SKM-1 treated with dmso at 0.1 percent for 144 hours (cell line): ENCODE results near the gene ZSCAN12.

Source experiments
- DNase-seq: peaks from one replicate; lab custom pipeline; 2025; ENCODE audit not compliant: unreplicated experiment; lab: John Stamatoyannopoulos, UW

Gene ZSCAN12

GRCh38 chr6:28354688-28355554 is 44.6 kb downstream of the ZSCAN12 start:
- no peak for DNase-seq

DNA sequence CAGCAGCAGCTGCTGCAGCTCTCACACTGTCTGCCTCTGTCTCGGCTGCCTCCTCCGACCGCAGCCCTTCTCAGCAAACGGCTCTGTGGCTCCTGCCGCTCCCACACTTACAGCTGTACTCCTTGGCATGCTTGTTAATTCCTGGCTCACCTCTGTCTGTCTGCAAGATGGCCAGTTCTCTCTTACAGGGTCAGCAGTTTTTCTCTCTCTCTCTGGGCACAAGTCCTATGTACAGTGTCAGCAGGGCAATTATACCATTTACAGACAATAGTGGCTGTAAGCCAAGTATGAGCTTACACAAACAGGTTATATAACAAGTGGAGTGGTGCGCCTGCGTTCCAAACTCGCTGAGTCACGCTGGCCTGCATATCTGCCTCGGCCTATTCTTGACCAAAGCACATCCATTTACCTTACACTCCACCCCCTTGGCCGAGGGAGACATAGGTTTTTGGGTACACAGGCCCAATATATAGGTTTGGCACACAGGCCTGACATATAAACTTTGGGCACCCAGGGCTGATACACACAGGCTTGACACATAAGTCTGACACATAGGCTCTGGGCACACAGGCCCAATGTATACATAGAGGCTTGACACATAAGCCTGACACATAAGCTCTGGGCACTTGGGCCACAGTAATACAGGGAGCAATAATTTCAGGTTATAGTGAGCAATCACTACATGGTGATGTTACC is 45.4 kb downstream of the ZSCAN12 start:
- no peak for DNase-seq

DNA sequence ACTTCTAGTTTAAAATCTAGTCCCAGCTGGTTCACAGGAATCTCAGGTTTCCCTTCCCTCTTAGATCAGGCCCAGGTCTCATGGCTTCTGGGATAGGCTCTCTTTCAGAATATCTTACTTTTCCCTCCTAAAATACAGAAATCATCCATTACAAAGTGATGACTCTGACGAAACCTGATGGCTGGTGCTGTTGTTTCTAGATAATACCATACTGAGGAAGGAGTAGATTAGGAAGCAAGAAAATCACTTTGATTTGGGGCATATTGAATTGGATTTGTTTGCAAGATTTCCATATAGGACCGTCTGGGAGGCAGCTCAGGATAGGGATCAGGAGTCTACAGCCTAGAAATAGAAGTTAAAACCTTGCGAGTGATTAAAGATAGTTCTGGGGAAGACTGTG is 46.2 kb downstream of the ZSCAN12 start:
- no peak for DNase-seq

DNA sequence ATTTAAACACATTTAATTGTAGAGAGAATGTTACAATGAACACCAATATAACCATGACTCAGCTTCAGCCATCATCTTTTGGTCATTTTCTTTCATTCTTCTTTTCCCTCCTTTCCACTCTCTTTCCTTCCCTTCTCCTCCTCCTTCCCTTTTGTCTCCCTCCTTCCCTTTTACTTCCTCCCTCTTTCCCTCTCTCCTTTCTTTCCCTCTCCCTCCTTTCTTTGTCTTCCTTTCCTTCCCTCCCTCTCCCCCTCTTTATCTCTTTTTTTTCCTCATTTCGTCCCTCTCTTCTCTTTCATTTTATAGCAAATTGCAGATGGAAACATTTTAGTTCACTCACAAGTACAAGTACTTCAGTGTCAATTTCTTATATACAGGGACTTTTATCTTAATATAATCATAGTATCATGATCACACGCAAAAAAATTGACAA is 48.0 kb downstream of the ZSCAN12 start:
- DNase-seq = no peak

DNA sequence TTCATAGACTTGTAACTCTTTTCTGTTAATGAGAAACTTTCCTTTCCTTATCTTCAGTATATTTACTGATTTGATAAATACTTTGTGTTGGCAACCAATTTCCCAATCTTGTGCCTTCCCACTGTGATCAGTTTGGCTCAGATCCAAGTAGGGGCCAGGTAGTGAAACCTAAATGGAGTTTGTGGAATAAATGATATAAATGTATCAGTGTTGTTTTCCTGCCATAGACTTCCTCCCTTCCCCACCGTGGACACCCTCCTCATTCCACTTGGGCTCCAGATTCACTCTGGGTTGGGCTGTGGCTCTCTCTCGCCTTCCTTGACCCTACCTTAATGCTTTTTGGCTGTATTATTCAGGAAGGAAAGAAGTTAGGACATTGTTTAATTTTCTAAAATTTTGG is 48.5 kb downstream of the ZSCAN12 start:
- no peak for DNase-seq

- DNase-seq = peak; percentile 73
Observed at GRCh38 chr6:28349892-28350737, 49.4 kb downstream of the ZSCAN12 start, which contains the start of gene ZKSCAN3. TSS of gene ZKSCAN3 (plus strand) at chr6:28349947. CDS start at chr6:28359587, 9,640 bp downstream.

GRCh38 chr6:28349344-28349891 is 50.1 kb downstream of the ZSCAN12 start:
- no peak for DNase-seq

DNA sequence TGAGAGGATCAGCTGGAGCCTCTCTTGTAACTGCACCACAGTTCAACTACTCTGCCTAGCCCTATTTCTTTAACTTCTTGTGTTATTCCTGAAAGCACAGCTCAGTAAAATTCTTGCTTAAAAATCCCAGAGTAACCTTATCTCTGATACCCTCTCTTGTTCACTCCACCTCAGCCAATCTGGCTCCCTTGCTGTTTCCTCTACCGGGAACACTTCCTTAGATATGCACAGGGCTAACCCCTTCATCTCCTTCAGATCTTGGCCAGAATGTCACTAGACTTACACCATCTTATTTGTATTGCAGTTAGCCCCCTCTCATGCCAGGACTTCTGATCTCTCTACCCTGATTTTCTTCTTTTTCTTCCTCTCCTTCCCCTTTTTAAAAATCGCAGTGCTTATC is 52.4 kb downstream of the ZSCAN12 start:
- DNase-seq = no peak

DNA sequence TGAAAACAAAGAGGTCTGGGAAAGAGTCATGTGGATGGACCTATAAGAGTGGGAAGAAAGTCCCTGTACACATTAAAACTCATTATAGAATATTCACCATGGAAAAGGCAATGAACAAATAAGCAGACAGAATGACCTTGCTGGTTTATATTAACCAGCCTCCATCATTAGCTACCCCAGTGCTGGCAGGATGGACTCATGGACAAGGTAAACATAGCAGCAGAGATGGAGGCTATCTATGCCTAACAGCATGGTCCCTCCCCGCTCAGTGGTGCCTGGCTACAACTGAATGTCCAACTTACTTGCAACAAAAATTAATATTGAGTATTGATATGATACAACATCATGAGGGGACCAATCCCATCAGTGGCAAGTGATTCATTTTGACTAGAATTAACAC is 54.3 kb downstream of the ZSCAN12 start:
- no peak for DNase-seq

- no peak for DNase-seq
Observed at GRCh38 chr6:28343898-28344677, 55.5 kb downstream of the ZSCAN12 start.

GRCh38 chr6:28340310-28341095 is 59.0 kb downstream of the ZSCAN12 start:
- DNase-seq = no peak

GRCh38 chr6:28337121-28337520 is 62.4 kb downstream of the ZSCAN12 start:
- no peak for DNase-seq

DNA sequence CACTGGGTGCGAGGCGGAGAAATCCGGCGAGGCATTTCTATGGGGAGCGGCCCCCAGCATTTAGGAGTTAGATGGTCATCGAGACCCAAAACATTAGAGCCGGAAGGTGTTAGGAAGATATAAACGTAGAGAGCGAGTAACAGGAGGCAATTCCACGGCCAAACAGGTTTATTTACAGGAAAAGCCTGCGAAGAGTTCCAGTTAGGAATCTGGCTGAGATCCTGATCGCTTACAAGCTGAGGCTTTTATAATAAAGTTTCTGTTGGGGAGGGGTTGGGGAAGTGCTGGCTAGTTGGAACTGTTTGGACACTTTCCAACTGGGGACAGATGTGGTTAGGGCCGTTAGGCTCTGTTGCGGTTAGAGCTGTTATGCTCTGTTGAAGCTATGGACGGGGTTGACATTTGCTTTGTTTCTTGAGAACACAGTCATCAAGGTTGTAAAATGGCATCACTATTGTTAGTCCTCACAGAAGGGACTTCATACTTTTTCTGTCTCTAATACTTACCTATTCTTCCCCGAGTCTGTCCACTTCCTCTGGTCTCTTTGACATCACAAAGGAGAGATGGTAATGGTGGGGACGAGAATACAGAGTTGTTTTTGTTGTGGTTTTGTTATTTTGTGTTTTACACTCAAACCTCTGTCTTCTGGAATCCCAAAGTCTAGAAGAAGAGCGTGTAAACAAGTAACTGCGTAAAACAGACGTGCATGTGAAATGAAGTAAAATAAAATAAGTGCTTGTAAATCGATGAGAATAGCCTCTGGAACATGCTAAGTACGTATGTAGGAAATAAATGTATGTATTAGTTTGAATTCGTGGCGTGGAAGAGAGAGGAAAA is 63.0 kb downstream of the ZSCAN12 start:
- peak; percentile 75 for DNase-seq

DNA sequence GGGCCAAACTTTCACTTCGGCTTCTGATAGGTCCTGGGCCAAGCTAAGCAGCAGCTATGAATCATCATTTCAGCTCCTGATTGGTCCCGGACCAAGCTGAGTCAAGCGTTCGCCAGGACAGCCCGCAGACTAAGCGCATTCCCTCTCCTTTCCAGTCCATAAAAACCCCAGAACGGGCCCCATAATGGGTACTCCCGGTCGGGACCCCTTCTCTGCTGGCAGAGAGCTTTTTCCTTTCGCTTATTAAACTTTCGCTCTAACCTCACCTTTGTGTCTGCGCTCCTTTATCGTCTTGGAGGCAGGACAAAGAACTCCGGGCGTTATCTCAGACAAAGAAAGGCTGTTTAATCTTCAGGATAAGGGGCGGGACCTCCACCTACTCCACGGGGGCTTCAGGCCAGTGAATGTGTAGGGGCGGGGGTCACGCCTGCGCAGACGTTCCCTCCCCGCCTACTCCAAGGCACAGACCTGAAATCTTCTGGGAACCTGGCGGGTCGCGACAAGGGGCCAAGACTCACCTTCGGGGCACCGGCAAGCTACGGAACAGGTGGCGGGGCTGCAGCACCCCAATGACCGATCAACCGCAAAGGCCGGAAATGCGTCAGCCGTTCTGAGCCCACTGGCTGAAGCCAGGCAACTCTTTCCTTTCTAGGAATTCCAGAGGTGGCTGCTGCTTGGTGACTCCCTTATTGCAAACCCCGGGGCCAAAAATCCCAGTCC is 63.8 kb downstream of the ZSCAN12 start, which contains the start of gene ZSCAN31:
Gene ZSCAN31, minus strand, starts transcription at position 585 of the 720 bp plus-strand sequence. CDS start 6,465 bp downstream, outside the sequence.
- DNase-seq = peak; percentile 86

DNA sequence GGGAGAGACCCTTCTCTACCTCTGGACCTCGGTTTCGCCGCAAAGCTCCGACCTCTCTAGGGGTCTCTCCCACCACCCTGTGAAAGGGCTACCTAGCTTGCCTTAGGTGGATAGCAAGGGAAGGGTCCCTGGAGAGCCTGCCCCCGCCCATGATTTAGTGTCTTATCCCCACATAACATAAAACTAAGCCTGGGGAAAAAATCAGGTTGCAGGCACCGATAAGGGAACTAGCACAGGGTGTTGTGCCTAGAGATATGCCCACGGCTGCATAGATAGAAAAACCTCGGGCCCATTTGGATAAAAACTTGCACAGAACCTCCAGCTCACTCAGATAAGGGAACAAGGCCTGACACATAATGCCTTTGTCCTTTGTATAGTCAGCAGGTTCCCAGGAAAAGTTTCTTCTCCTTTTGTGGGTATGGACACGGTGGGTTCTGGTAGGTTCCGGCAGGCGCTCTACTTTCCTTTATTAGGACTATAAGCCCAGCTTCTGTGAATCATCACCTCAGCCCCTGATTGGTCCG is 64.4 kb downstream of the ZSCAN12 start:
- peak; percentile 46 for DNase-seq

GRCh38 chr6:28334286-28335039 is 65.1 kb downstream of the ZSCAN12 start:
- DNase-seq = no peak

- DNase-seq = no peak
Observed at GRCh38 chr6:28333599-28334018, 65.9 kb downstream of the ZSCAN12 start.
